ENCODE data around the gene ENPP4.
"Not testable (repeated sequence)": the region's sequence is repeated elsewhere in the genome, so short reads cannot be mapped to it uniquely, and the experiment has no call there.

Gene ENPP4

DNA sequence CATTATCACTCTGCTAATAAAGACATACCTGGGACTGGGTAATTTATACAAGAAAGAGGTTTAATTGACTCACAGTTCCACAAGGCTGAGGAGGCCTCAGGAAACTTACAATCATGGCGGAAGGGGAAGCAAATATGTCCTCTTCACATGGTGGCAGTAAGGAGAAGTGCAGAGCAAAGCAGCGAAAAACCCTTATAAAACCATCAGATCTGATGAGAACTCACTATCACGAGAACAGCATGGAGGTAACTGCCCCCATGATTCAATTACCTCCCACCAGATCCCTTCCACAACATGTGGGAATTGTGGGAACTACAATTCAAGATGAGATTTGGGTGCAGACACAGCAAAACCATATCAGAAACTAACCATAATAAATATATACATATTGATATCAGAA lies 19.3 kb downstream of the ENPP4 start:
- H3K27ac Mint-ChIP-seq; H3K9me3 Mint-ChIP-seq; H3K36me3 Mint-ChIP-seq (ENCODE audit: low read depth); intact Hi-C loops (cut with micrococcal nuclease); H3K4me3 Mint-ChIP-seq; H3K27me3 Mint-ChIP-seq; H3K4me1 Mint-ChIP-seq (ENCODE audit: low read depth): not testable (repeated sequence)

- Mint-ChIP-seq H3K36me3 (ENCODE audit: low read depth) (no peaks in the 10 kb centered on the region), H3K9me3 (no peaks in the 10 kb centered on the region), H3K27ac (no peak overlapping the region), H3K4me3 (no peak overlapping the region), H3K4me1 (ENCODE audit: low read depth) (no peaks in the 10 kb centered on the region), H3K27me3 (peaks cover 2% of the 10 kb centered on the region)
- intact Hi-C loops (cut with micrococcal nuclease) = no loop called here
These were observed 26.9 kb downstream of the ENPP4 start for GRCh38 chr6:46156701-46157100.

DNA sequence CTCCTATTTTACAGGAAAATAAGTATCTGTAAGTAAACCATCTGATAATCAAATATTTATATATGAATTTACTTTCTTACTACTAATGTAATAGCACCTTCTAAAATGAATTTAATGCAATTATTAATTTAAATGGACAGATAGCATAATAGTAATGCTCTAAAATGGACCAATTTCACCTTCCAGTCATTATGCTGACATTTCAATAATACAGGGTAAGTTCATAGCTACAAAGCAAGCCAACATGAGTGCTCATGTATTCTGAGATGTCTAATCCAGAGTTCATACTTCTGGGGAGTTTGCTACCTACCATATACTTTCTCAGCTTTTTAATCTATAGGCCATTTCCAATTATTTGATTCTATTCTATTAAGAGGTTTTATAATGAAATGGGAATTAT lies 29.4 kb downstream of the ENPP4 start:
- Mint-ChIP-seq H3K9me3 (no peaks in the 10 kb centered on the region), H3K27me3 (peaks cover 2% of the 10 kb centered on the region), H3K27ac (no peak overlapping the region), H3K36me3 (ENCODE audit: low read depth) (no peaks in the 10 kb centered on the region), H3K4me1 (ENCODE audit: low read depth) (no peaks in the 10 kb centered on the region), H3K4me3 (no peak overlapping the region)
- intact Hi-C loops (cut with micrococcal nuclease) = no loop called here

GRCh38 chr6:46160102-46160501 lies 30.3 kb downstream of the ENPP4 start:
- H3K4me3 Mint-ChIP-seq = no peak overlapping the region
- peaks cover 2% of the 10 kb centered on the region for H3K27me3 Mint-ChIP-seq
- H3K27ac Mint-ChIP-seq = no peak overlapping the region
- no peaks in the 10 kb centered on the region for H3K4me1 Mint-ChIP-seq (ENCODE audit: low read depth)
- H3K9me3 Mint-ChIP-seq = no peaks in the 10 kb centered on the region
- no peaks in the 10 kb centered on the region for H3K36me3 Mint-ChIP-seq (ENCODE audit: low read depth)
- intact Hi-C loops (cut with micrococcal nuclease) = no loop called here

DNA sequence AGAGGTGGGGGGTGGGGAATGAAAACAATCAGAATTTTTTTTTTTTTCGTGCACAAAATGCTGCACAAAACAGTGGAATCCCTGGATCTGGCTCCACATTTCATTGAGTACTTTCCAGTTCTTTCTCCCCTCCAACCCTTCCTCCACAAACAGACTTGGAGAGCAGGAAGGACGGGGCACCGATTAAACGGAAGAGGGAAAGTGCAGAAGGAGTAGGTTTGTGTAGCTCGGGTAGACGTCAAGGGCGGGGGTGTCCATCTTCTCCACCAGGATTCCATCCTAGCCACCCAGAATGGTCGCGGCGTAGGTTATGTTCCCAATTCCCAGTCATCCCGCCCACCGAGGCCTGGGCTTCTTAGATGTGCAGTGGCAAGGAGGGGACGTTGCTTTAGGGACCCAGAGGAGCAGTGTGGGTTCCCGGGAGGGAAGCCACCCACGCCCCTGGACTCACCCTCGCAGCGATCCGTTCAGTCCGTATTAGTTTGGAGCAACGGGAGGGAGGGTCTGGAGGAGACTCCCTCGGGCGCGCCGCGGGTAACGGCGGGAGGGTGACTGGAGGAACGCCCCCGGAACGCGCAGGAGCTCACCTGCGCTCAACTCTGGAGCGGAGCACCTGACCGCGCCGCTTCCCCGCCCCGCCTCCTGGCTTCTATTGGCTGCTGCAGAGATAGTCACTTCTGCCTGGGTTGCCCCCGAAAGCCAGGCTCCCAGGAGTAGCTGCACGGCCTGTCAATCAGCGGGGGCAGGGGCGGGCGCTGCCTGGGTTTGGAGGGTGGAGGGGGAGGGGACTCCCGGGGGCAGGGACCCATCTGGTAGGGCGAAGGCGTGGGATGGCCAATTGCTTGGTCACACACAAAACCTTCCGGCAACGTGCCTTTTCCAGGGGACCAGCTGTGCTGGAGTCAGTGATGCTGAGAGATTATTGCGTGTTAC lies 40.8 kb downstream of the ENPP4 start, which contains the start of gene ENPP5:
Gene ENPP5, minus strand, starts transcription at position 624 of the 933 bp plus-strand sequence. CDS start 2,718 bp downstream, outside the sequence.
- H3K4me3 Mint-ChIP-seq = peak within 1 kb of the TSS; percentile 71
- H3K9me3 Mint-ChIP-seq = no peaks in the 10 kb centered on the region
- no peaks in the 10 kb centered on the region for H3K36me3 Mint-ChIP-seq (ENCODE audit: low read depth)
- peaks cover 10% of the 10 kb centered on the region for H3K4me1 Mint-ChIP-seq (ENCODE audit: low read depth)
- peaks cover 35% of the 10 kb centered on the region for H3K27me3 Mint-ChIP-seq
- intact Hi-C loops (cut with micrococcal nuclease) = no loop called here
- H3K27ac Mint-ChIP-seq = no peak within 1 kb of the TSS

DNA sequence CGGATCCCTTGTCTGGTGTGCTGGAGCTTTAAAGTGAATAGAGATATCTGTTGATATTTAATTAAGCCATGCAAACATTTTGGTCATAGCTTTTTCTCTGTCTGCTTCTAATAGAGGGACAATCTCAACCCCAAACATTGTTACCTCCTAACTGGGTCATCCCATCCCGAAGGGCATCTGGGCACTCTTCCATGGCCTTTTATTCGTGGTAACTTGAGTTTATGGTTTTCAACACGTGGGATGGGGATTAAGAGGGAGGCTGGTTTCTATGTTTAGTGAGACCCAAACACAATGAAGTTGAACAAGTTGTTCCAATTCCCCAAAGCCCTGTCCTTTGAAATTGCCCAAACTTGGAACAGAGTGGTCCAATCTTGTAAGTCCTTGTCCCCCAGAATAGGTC lies 42.4 kb downstream of the ENPP4 start:
- peaks cover 35% of the 10 kb centered on the region for H3K27me3 Mint-ChIP-seq
- peaks cover 10% of the 10 kb centered on the region for H3K4me1 Mint-ChIP-seq (ENCODE audit: low read depth)

GRCh38 chr6:46174904-46175303 lies 45.1 kb downstream of the ENPP4 start:
- peaks cover 25% of the 10 kb centered on the region for H3K27me3 Mint-ChIP-seq
- no peaks in the 10 kb centered on the region for H3K9me3 Mint-ChIP-seq
- H3K36me3 Mint-ChIP-seq (ENCODE audit: low read depth) = no peaks in the 10 kb centered on the region
- intact Hi-C loops (cut with micrococcal nuclease) = no loop called here
- no peak overlapping the region for H3K27ac Mint-ChIP-seq
- peaks cover 10% of the 10 kb centered on the region for H3K4me1 Mint-ChIP-seq (ENCODE audit: low read depth)
- H3K4me3 Mint-ChIP-seq = no peak overlapping the region

More for the DNA sequence above, 42.4 kb downstream of the ENPP4 start:
- Mint-ChIP-seq H3K36me3 (ENCODE audit: low read depth) (no peaks in the 10 kb centered on the region), H3K9me3 (no peaks in the 10 kb centered on the region), H3K4me3 (no peak overlapping the region), H3K27ac (no peak overlapping the region)
- intact Hi-C loops (cut with micrococcal nuclease) = no loop called here

GRCh38 chr6:46175446-46175845 lies 45.7 kb downstream of the ENPP4 start:
- Mint-ChIP-seq H3K27me3 (peaks cover 20% of the 10 kb centered on the region), H3K4me1 (ENCODE audit: low read depth) (peaks cover 6% of the 10 kb centered on the region), H3K4me3 (no peak overlapping the region), H3K9me3 (no peaks in the 10 kb centered on the region), H3K27ac (no peak overlapping the region), H3K36me3 (ENCODE audit: low read depth) (no peaks in the 10 kb centered on the region)
- intact Hi-C loops (cut with micrococcal nuclease) = no loop called here

GRCh38 chr6:46175976-46176375 lies 46.2 kb downstream of the ENPP4 start:
- Mint-ChIP-seq H3K9me3 (no peaks in the 10 kb centered on the region), H3K4me3 (no peak overlapping the region), H3K27me3 (peaks cover 15% of the 10 kb centered on the region), H3K27ac (no peak overlapping the region), H3K36me3 (ENCODE audit: low read depth) (no peaks in the 10 kb centered on the region), H3K4me1 (ENCODE audit: low read depth) (peaks cover under 1% of the 10 kb centered on the region)
- intact Hi-C loops (cut with micrococcal nuclease) = no loop called here

GRCh38 chr6:46184114-46184513 lies 54.3 kb downstream of the ENPP4 start:
- intact Hi-C loops (cut with micrococcal nuclease) = no loop called here
- Mint-ChIP-seq H3K27me3 (peaks cover 3% of the 10 kb centered on the region), H3K4me3 (no peak overlapping the region), H3K27ac (no peak overlapping the region), H3K4me1 (ENCODE audit: low read depth) (no peaks in the 10 kb centered on the region), H3K9me3 (no peaks in the 10 kb centered on the region), H3K36me3 (ENCODE audit: low read depth) (no peaks in the 10 kb centered on the region)

DNA sequence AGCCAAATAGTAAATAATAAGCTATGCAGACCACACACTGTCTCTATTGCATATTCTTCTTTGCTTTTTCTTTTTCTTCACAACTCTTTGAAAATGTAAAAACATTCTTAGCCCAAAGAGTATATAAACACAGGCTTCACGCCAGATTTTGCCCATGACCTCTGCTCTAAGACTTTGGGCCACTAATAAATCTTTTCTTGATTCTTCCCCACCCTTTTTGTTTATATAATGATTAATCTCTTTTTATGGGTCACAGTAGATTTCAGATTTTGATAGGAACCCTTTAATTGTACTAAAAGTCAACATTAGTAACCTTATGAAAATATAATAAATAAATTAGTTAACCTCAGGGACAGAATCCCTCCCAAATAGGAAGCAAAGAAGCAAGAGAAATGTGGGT lies 56.8 kb downstream of the ENPP4 start:
- intact Hi-C loops (cut with micrococcal nuclease) = no loop called here
- H3K4me3 Mint-ChIP-seq = no peak overlapping the region
- no peaks in the 10 kb centered on the region for H3K4me1 Mint-ChIP-seq (ENCODE audit: low read depth)
- no peaks in the 10 kb centered on the region for H3K9me3 Mint-ChIP-seq
- H3K36me3 Mint-ChIP-seq (ENCODE audit: low read depth) = no peaks in the 10 kb centered on the region
- peaks cover 3% of the 10 kb centered on the region for H3K27me3 Mint-ChIP-seq
- no peak overlapping the region for H3K27ac Mint-ChIP-seq

- Mint-ChIP-seq H3K9me3 (no peaks in the 10 kb centered on the region), H3K4me1 (ENCODE audit: low read depth) (no peaks in the 10 kb centered on the region), H3K27me3 (peaks cover 5% of the 10 kb centered on the region), H3K36me3 (ENCODE audit: low read depth) (no peaks in the 10 kb centered on the region), H3K4me3 (no peak overlapping the region), H3K27ac (no peak overlapping the region)
- intact Hi-C loops (cut with micrococcal nuclease) = no loop called here
These were observed 59.9 kb downstream of the ENPP4 start for GRCh38 chr6:46189726-46190125.

- intact Hi-C loops (cut with micrococcal nuclease) = no loop called here
- no peaks in the 10 kb centered on the region for H3K4me1 Mint-ChIP-seq (ENCODE audit: low read depth)
- H3K9me3 Mint-ChIP-seq = no peaks in the 10 kb centered on the region
- no peak overlapping the region for H3K27ac Mint-ChIP-seq
- no peaks in the 10 kb centered on the region for H3K36me3 Mint-ChIP-seq (ENCODE audit: low read depth)
- H3K4me3 Mint-ChIP-seq = no peak overlapping the region
- H3K27me3 Mint-ChIP-seq = peaks cover 3% of the 10 kb centered on the region
These were observed 61.1 kb downstream of the ENPP4 start for GRCh38 chr6:46190889-46191288.

GRCh38 chr6:46191961-46192360 lies 62.2 kb downstream of the ENPP4 start:
- peaks cover 3% of the 10 kb centered on the region for H3K27me3 Mint-ChIP-seq
- no peak overlapping the region for H3K27ac Mint-ChIP-seq
- H3K4me1 Mint-ChIP-seq (ENCODE audit: low read depth) = no peaks in the 10 kb centered on the region
- H3K9me3 Mint-ChIP-seq = no peaks in the 10 kb centered on the region
- intact Hi-C loops (cut with micrococcal nuclease) = no loop called here
- H3K4me3 Mint-ChIP-seq = no peak overlapping the region
- no peaks in the 10 kb centered on the region for H3K36me3 Mint-ChIP-seq (ENCODE audit: low read depth)

Data from dendritic cell treated with granulocyte-macrophage colony-stimulating factor and Interleukin-4, amounts not matched to agents 40 ng/mL and 50 ng/mL, for 4 days (primary cell).